ENCODE results near the gene CKMT2.

The CKMT2 gene

GRCh38 chr5:81195335-81195929, 37.7 kb upstream of the CKMT2 start:
- no peak overlapping the region for H2AFZ ChIP-seq (ENCODE audit: low read length, unreplicated experiment)

GRCh38 chr5:81202655-81203054, 30.5 kb upstream of the CKMT2 start:
- H3K27ac ChIP-seq (ENCODE audit: low read depth, low read length): no peak overlapping the region
- no peak overlapping the region for H3K4me3 ChIP-seq (ENCODE audit: low read depth, low read length)
- H2AFZ ChIP-seq (ENCODE audit: low read length, unreplicated experiment): no peak overlapping the region
- H3K27me3 ChIP-seq (ENCODE audit: insufficient read depth, low read length): no peaks in the 10 kb centered on the region
- H3K36me3 ChIP-seq (ENCODE audit: insufficient read depth, low read length): no peaks in the 10 kb centered on the region
- H3K4me1 ChIP-seq (ENCODE audit: control insufficient read depth, insufficient read depth, low read length, unreplicated experiment): no peaks in the 10 kb centered on the region
- no peaks in the 10 kb centered on the region for H3K79me2 ChIP-seq (ENCODE audit: control insufficient read depth, insufficient read depth, low read length, unreplicated experiment)

More at GRCh38 chr5:81195335-81195929, 37.7 kb upstream of the CKMT2 start:
- Histone ChIP-seq H3K36me3 (ENCODE audit: insufficient read depth, low read length) (no peaks in the 10 kb centered on the region), H3K27me3 (ENCODE audit: insufficient read depth, low read length) (0 out of 2 replicates have a peak, but pooled peaks cover 6% of the 10 kb centered on the region), H3K27ac (ENCODE audit: low read depth, low read length) (no peak overlapping the region), H3K4me1 (ENCODE audit: control insufficient read depth, insufficient read depth, low read length, unreplicated experiment) (peaks cover 2% of the 10 kb centered on the region), H3K79me2 (ENCODE audit: control insufficient read depth, insufficient read depth, low read length, unreplicated experiment) (no peaks in the 10 kb centered on the region), H3K4me3 (ENCODE audit: low read depth, low read length) (no peak overlapping the region)

GRCh38 chr5:81203729-81204128, 29.4 kb upstream of the CKMT2 start:
- H3K79me2 ChIP-seq (ENCODE audit: control insufficient read depth, insufficient read depth, low read length, unreplicated experiment): no peaks in the 10 kb centered on the region
- H3K27ac ChIP-seq (ENCODE audit: low read depth, low read length): no peak overlapping the region
- no peaks in the 10 kb centered on the region for H3K4me1 ChIP-seq (ENCODE audit: control insufficient read depth, insufficient read depth, low read length, unreplicated experiment)
- no peak overlapping the region for H2AFZ ChIP-seq (ENCODE audit: low read length, unreplicated experiment)
- no peaks in the 10 kb centered on the region for H3K27me3 ChIP-seq (ENCODE audit: insufficient read depth, low read length)
- H3K36me3 ChIP-seq (ENCODE audit: insufficient read depth, low read length): no peaks in the 10 kb centered on the region
- H3K4me3 ChIP-seq (ENCODE audit: low read depth, low read length): no peak overlapping the region

GRCh38 chr5:81204205-81204604, 28.9 kb upstream of the CKMT2 start:
- Histone ChIP-seq H3K27ac (ENCODE audit: low read depth, low read length) (no peak overlapping the region), H3K36me3 (ENCODE audit: insufficient read depth, low read length) (no peaks in the 10 kb centered on the region), H3K4me3 (ENCODE audit: low read depth, low read length) (no peak overlapping the region), H3K4me1 (ENCODE audit: control insufficient read depth, insufficient read depth, low read length, unreplicated experiment) (no peaks in the 10 kb centered on the region), H3K27me3 (ENCODE audit: insufficient read depth, low read length) (no peaks in the 10 kb centered on the region), H3K79me2 (ENCODE audit: control insufficient read depth, insufficient read depth, low read length, unreplicated experiment) (no peaks in the 10 kb centered on the region), H2AFZ (ENCODE audit: low read length, unreplicated experiment) (no peak overlapping the region)

- no peak overlapping the region for H3K27ac ChIP-seq (ENCODE audit: low read depth, low read length)
- H3K4me1 ChIP-seq (ENCODE audit: control insufficient read depth, insufficient read depth, low read length, unreplicated experiment): no peaks in the 10 kb centered on the region
- no peak overlapping the region for H2AFZ ChIP-seq (ENCODE audit: low read length, unreplicated experiment)
- H3K36me3 ChIP-seq (ENCODE audit: insufficient read depth, low read length): no peaks in the 10 kb centered on the region
- H3K4me3 ChIP-seq (ENCODE audit: low read depth, low read length): no peak overlapping the region
- H3K79me2 ChIP-seq (ENCODE audit: control insufficient read depth, insufficient read depth, low read length, unreplicated experiment): no peaks in the 10 kb centered on the region
- H3K27me3 ChIP-seq (ENCODE audit: insufficient read depth, low read length): no peaks in the 10 kb centered on the region
These were observed 28.1 kb upstream of the CKMT2 start for GRCh38 chr5:81205058-81205457.

- Histone ChIP-seq H3K79me2 (ENCODE audit: control insufficient read depth, insufficient read depth, low read length, unreplicated experiment) (no peaks in the 10 kb centered on the region), H3K4me1 (ENCODE audit: control insufficient read depth, insufficient read depth, low read length, unreplicated experiment) (no peaks in the 10 kb centered on the region), H3K4me3 (ENCODE audit: low read depth, low read length) (no peak overlapping the region), H2AFZ (ENCODE audit: low read length, unreplicated experiment) (no peak overlapping the region), H3K27ac (ENCODE audit: low read depth, low read length) (no peak overlapping the region), H3K36me3 (ENCODE audit: insufficient read depth, low read length) (no peaks in the 10 kb centered on the region), H3K27me3 (ENCODE audit: insufficient read depth, low read length) (no peaks in the 10 kb centered on the region)
These were observed 26.1 kb upstream of the CKMT2 start for GRCh38 chr5:81207009-81207408.

- Histone ChIP-seq H3K4me3 (ENCODE audit: low read depth, low read length) (no peak overlapping the region), H3K27ac (ENCODE audit: low read depth, low read length) (no peak overlapping the region), H3K4me1 (ENCODE audit: control insufficient read depth, insufficient read depth, low read length, unreplicated experiment) (no peaks in the 10 kb centered on the region), H3K79me2 (ENCODE audit: control insufficient read depth, insufficient read depth, low read length, unreplicated experiment) (no peaks in the 10 kb centered on the region), H3K27me3 (ENCODE audit: insufficient read depth, low read length) (no peaks in the 10 kb centered on the region), H3K36me3 (ENCODE audit: insufficient read depth, low read length) (no peaks in the 10 kb centered on the region), H2AFZ (ENCODE audit: low read length, unreplicated experiment) (no peak overlapping the region)
These were observed 24.2 kb upstream of the CKMT2 start for GRCh38 chr5:81208904-81209303.

- Histone ChIP-seq H3K4me3 (ENCODE audit: low read depth, low read length) (no peak overlapping the region), H3K27ac (ENCODE audit: low read depth, low read length) (no peak overlapping the region), H3K27me3 (ENCODE audit: insufficient read depth, low read length) (no peaks in the 10 kb centered on the region), H3K36me3 (ENCODE audit: insufficient read depth, low read length) (no peaks in the 10 kb centered on the region), H3K4me1 (ENCODE audit: control insufficient read depth, insufficient read depth, low read length, unreplicated experiment) (no peaks in the 10 kb centered on the region), H2AFZ (ENCODE audit: low read length, unreplicated experiment) (no peak overlapping the region), H3K79me2 (ENCODE audit: control insufficient read depth, insufficient read depth, low read length, unreplicated experiment) (no peaks in the 10 kb centered on the region)
These were observed 23.7 kb upstream of the CKMT2 start for GRCh38 chr5:81209386-81209785.

- H3K27me3 ChIP-seq (ENCODE audit: insufficient read depth, low read length): no peaks in the 10 kb centered on the region
- no peaks in the 10 kb centered on the region for H3K4me1 ChIP-seq (ENCODE audit: control insufficient read depth, insufficient read depth, low read length, unreplicated experiment)
- no peaks in the 10 kb centered on the region for H3K79me2 ChIP-seq (ENCODE audit: control insufficient read depth, insufficient read depth, low read length, unreplicated experiment)
- H2AFZ ChIP-seq (ENCODE audit: low read length, unreplicated experiment): no peak overlapping the region
- no peaks in the 10 kb centered on the region for H3K36me3 ChIP-seq (ENCODE audit: insufficient read depth, low read length)
- no peak overlapping the region for H3K27ac ChIP-seq (ENCODE audit: low read depth, low read length)
- H3K4me3 ChIP-seq (ENCODE audit: low read depth, low read length): no peak overlapping the region
These were observed 23.1 kb upstream of the CKMT2 start for GRCh38 chr5:81209869-81210493.

- Histone ChIP-seq H3K27me3 (ENCODE audit: insufficient read depth, low read length) (no peaks in the 10 kb centered on the region), H3K4me3 (ENCODE audit: low read depth, low read length) (no peak overlapping the region), H3K79me2 (ENCODE audit: control insufficient read depth, insufficient read depth, low read length, unreplicated experiment) (no peaks in the 10 kb centered on the region), H3K4me1 (ENCODE audit: control insufficient read depth, insufficient read depth, low read length, unreplicated experiment) (no peaks in the 10 kb centered on the region), H3K27ac (ENCODE audit: low read depth, low read length) (no peak overlapping the region), H3K36me3 (ENCODE audit: insufficient read depth, low read length) (no peaks in the 10 kb centered on the region), H2AFZ (ENCODE audit: low read length, unreplicated experiment) (no peak overlapping the region)
These were observed 20.8 kb upstream of the CKMT2 start for GRCh38 chr5:81212211-81212751.

- no peaks in the 10 kb centered on the region for H3K79me2 ChIP-seq (ENCODE audit: control insufficient read depth, insufficient read depth, low read length, unreplicated experiment)
- no peak overlapping the region for H3K4me3 ChIP-seq (ENCODE audit: low read depth, low read length)
- no peaks in the 10 kb centered on the region for H3K27me3 ChIP-seq (ENCODE audit: insufficient read depth, low read length)
- H3K4me1 ChIP-seq (ENCODE audit: control insufficient read depth, insufficient read depth, low read length, unreplicated experiment): no peaks in the 10 kb centered on the region
- H3K27ac ChIP-seq (ENCODE audit: low read depth, low read length): no peak overlapping the region
- no peaks in the 10 kb centered on the region for H3K36me3 ChIP-seq (ENCODE audit: insufficient read depth, low read length)
- H2AFZ ChIP-seq (ENCODE audit: low read length, unreplicated experiment): no peak overlapping the region
These were observed 20.1 kb upstream of the CKMT2 start for GRCh38 chr5:81213070-81213469.

All from ACC112 (cell line).